Activated CD8-positive, alpha-beta T cell treated with anti-CD3 and anti-CD28 coated beads, Interleukin-2, amount 10 ng/mL, durations not matched to agents 7 days and 5 days (primary cell): Measurements from ENCODE around the gene OR6C70. TPM values are rescaled to one million over a fixed set of nuclear protein-coding genes. Genes with fewer than 3 reads are reported as not detected.
"Not testable (repeated sequence)": the region's sequence is repeated elsewhere in the genome, so short reads cannot be mapped to it uniquely, and the experiment has no call there.

ENCODE experiments used
- ATAC-seq: fragments of 150-1000 bp; cut with Tn5 transposase; one replicate; pipeline ENCODE4 v1.10.0; 2021; ENCODE audit warnings: moderate library complexity
- CTCF ChIA-PET: fragments of 350-600 bp; sonication (Branson Sonifier 250); formaldehyde crosslinking; loops from one replicate; lab custom pipeline; 2021; ENCODE audit warnings: antibody characterized with exemption; lab: Charles Lee
- POLR2A ChIA-PET: fragments of 350-600 bp; sonication (Branson Sonifier 250); formaldehyde crosslinking; loops from one replicate; lab custom pipeline; 2021; ENCODE audit warnings: antibody characterized with exemption; lab: Charles Lee
- DNase-seq: peaks from one replicate; pipeline ENCODE4 v3.0.0-alpha.2; 2020
- H3K27ac Mint-ChIP-seq: one replicate; pipeline ENCODE4 v1.8.0; 2021; ENCODE audit warnings: mild to moderate bottlenecking, mixed read lengths
- H3K27me3 Mint-ChIP-seq: one replicate; pipeline ENCODE4 v1.8.0; 2021; ENCODE audit warnings: low read depth, mixed read lengths
- H3K36me3 Mint-ChIP-seq: one replicate; pipeline ENCODE4 v1.8.0; 2021; ENCODE audit warnings: low read depth, mixed read lengths
- H3K4me1 Mint-ChIP-seq: one replicate; pipeline ENCODE4 v1.8.0; 2021; ENCODE audit warnings: low read depth, mixed read lengths
- H3K4me3 Mint-ChIP-seq: one replicate; pipeline ENCODE4 v1.8.0; 2021; ENCODE audit warnings: mild to moderate bottlenecking, mixed read lengths
- H3K9me3 Mint-ChIP-seq: one replicate; pipeline ENCODE4 v1.8.0; 2022; ENCODE audit warnings: mixed read lengths; ENCODE audit not compliant: insufficient read depth
- total RNA-seq, 2 experiments: library from RNA; stranded (reverse); gene quantifications; one replicate each; pipeline ENCODE4 v1.2.3, GENCODE V29; 2021

Gene OR6C70
- total RNA-seq, 2 experiments from 2014 or later, result not detected

GRCh38 chr12:55467836-55468235 is 2.1 kb downstream of the OR6C70 start:
- ChIA-PET CTCF (no interaction called here), POLR2A (no interaction called here)
- no peak for DNase-seq
- no peak overlapping the region for H3K27ac Mint-ChIP-seq
- H3K36me3 Mint-ChIP-seq, result no peaks in the 10 kb centered on the region
- no peaks in the 10 kb centered on the region for H3K9me3 Mint-ChIP-seq
- no peaks in the 10 kb centered on the region for H3K4me1 Mint-ChIP-seq
- ATAC-seq, result no peak
- H3K4me3 Mint-ChIP-seq, result no peak overlapping the region
- peaks cover 17% of the 10 kb centered on the region for H3K27me3 Mint-ChIP-seq

GRCh38 chr12:55464926-55465325 is 5.0 kb downstream of the OR6C70 start:
- H3K9me3 Mint-ChIP-seq, H3K4me3 Mint-ChIP-seq, CTCF ChIA-PET, ATAC-seq, H3K36me3 Mint-ChIP-seq, DNase-seq, H3K27ac Mint-ChIP-seq, POLR2A ChIA-PET, H3K4me1 Mint-ChIP-seq: not testable (repeated sequence)
- peaks cover 14% of the 10 kb centered on the region for H3K27me3 Mint-ChIP-seq

- H3K27ac Mint-ChIP-seq, result no peak overlapping the region
- H3K9me3 Mint-ChIP-seq, result no peaks in the 10 kb centered on the region
- H3K36me3 Mint-ChIP-seq, result no peaks in the 10 kb centered on the region
- no peak overlapping the region for H3K4me3 Mint-ChIP-seq
- ChIA-PET CTCF (no interaction called here), POLR2A (no interaction called here)
- H3K4me1 Mint-ChIP-seq, result no peaks in the 10 kb centered on the region
- peaks cover 4% of the 10 kb centered on the region for H3K27me3 Mint-ChIP-seq
- DNase-seq (no peak), ATAC-seq (no peak)
Observed at GRCh38 chr12:55448825-55449224, 21.1 kb downstream of the OR6C70 start.

GRCh38 chr12:55446326-55446725 is 23.6 kb downstream of the OR6C70 start:
- ChIA-PET POLR2A (no interaction called here), CTCF (no interaction called here)
- ATAC-seq (no peak), DNase-seq (no peak)
- Mint-ChIP-seq H3K9me3 (no peaks in the 10 kb centered on the region), H3K4me3 (no peak overlapping the region), H3K4me1 (no peaks in the 10 kb centered on the region), H3K27ac (no peak overlapping the region), H3K27me3 (peaks cover 2% of the 10 kb centered on the region), H3K36me3 (no peaks in the 10 kb centered on the region)

GRCh38 chr12:55445357-55445756 is 24.6 kb downstream of the OR6C70 start:
- H3K9me3 Mint-ChIP-seq, result no peaks in the 10 kb centered on the region
- POLR2A ChIA-PET, result no interaction called here
- H3K36me3 Mint-ChIP-seq, result no peaks in the 10 kb centered on the region
- CTCF ChIA-PET, result no interaction called here
- no peak overlapping the region for H3K4me3 Mint-ChIP-seq
- no peaks in the 10 kb centered on the region for H3K4me1 Mint-ChIP-seq
- peaks cover 2% of the 10 kb centered on the region for H3K27me3 Mint-ChIP-seq
- no peak for ATAC-seq
- no peak for DNase-seq
- no peak overlapping the region for H3K27ac Mint-ChIP-seq

GRCh38 chr12:55443776-55444175 is 26.2 kb downstream of the OR6C70 start, which contains the start of gene OR6C2:
Gene OR6C2 (plus strand): TSS chr12:55444076. CDS start chr12:55452214, 8,138 bp downstream.
- H3K9me3 Mint-ChIP-seq, result no peaks in the 10 kb centered on the region
- peaks cover 6% of the 10 kb centered on the region for H3K27me3 Mint-ChIP-seq
- DNase-seq, result no peak
- no peaks in the 10 kb centered on the region for H3K36me3 Mint-ChIP-seq
- POLR2A ChIA-PET, result no interaction called here
- no peak within 1 kb of the TSS for H3K4me3 Mint-ChIP-seq
- H3K4me1 Mint-ChIP-seq, result no peaks in the 10 kb centered on the region
- CTCF ChIA-PET, result interaction anchor here (0.6 to 1.1 kb wide), 2 partner anchors 176 to 342 kb away, joined by 3 read pairs; no protein-coding TSS in a partner anchor
- no peak within 1 kb of the TSS for H3K27ac Mint-ChIP-seq
- ATAC-seq, result no peak

- CTCF ChIA-PET, H3K36me3 Mint-ChIP-seq, H3K4me1 Mint-ChIP-seq, DNase-seq, H3K27me3 Mint-ChIP-seq, H3K4me3 Mint-ChIP-seq, H3K27ac Mint-ChIP-seq, POLR2A ChIA-PET, H3K9me3 Mint-ChIP-seq, ATAC-seq: not testable (repeated sequence)
Observed at GRCh38 chr12:55441233-55441632, 28.7 kb downstream of the OR6C70 start.

- Mint-ChIP-seq H3K9me3 (no peaks in the 10 kb centered on the region), H3K27me3 (peaks cover 14% of the 10 kb centered on the region), H3K27ac (no peak overlapping the region), H3K4me3 (no peak overlapping the region), H3K4me1 (no peaks in the 10 kb centered on the region), H3K36me3 (no peaks in the 10 kb centered on the region)
- POLR2A ChIA-PET, result interaction anchor here (0.6 kb wide), 1 partner anchor 51 kb away, joined by 3 read pairs; no protein-coding TSS in a partner anchor
- no peak for DNase-seq
- CTCF ChIA-PET, result no interaction called here
- no peak for ATAC-seq
Observed at GRCh38 chr12:55428331-55429243, 41.4 kb downstream of the OR6C70 start.

- ATAC-seq (no peak), DNase-seq (no peak)
- H3K9me3 Mint-ChIP-seq, result no peaks in the 10 kb centered on the region
- POLR2A ChIA-PET, result no interaction called here
- CTCF ChIA-PET, result no interaction called here
- peaks cover 10% of the 10 kb centered on the region for H3K27me3 Mint-ChIP-seq
- H3K4me3 Mint-ChIP-seq, result no peak within 1 kb of the TSS
- H3K36me3 Mint-ChIP-seq, result no peaks in the 10 kb centered on the region
- H3K27ac Mint-ChIP-seq, result no peak within 1 kb of the TSS
- H3K4me1 Mint-ChIP-seq, result no peaks in the 10 kb centered on the region
Observed at GRCh38 chr12:55425954-55426353, 44.0 kb downstream of the OR6C70 start, which contains the start of gene OR6C76. Gene OR6C76 (plus strand): TSS chr12:55426254. CDS start chr12:55426254, 0 bp downstream.

GRCh38 chr12:55420307-55420962 is 49.5 kb downstream of the OR6C70 start:
- ChIA-PET CTCF (no interaction called here), POLR2A (no interaction called here)
- Mint-ChIP-seq H3K27ac (no peak overlapping the region), H3K27me3 (peaks cover 23% of the 10 kb centered on the region), H3K4me1 (no peaks in the 10 kb centered on the region), H3K36me3 (no peaks in the 10 kb centered on the region), H3K9me3 (no peaks in the 10 kb centered on the region), H3K4me3 (no peak overlapping the region)
- DNase-seq (no peak), ATAC-seq (no peak)
